H9 (cell line): ENCODE measurements around the gene PGM3. TPM values are rescaled to one million over a fixed set of nuclear protein-coding genes. Genes with fewer than 3 reads are reported as not detected.

ENCODE experiments used
- DNase-seq: peaks from one replicate; pipeline ENCODE4 v3.0.0-alpha.2; 2017
- H2AFZ ChIP-seq: one replicate; pipeline ENCODE4 v1.6.1; 2013; ENCODE audit warnings: mild to moderate bottlenecking, low read length, control low read depth, moderate library complexity
- H2AK5ac ChIP-seq: 2 replicates; pipeline ENCODE4 v1.6.1; 2013; ENCODE audit warnings: low read length, control low read depth, mixed read lengths; ENCODE audit not compliant: insufficient read length
- H2BK120ac ChIP-seq: one replicate; pipeline ENCODE4 v1.6.1; 2013; ENCODE audit warnings: low read depth, mild to moderate bottlenecking, low read length, control low read depth, inconsistent platforms; ENCODE audit not compliant: poor library complexity, severe bottlenecking
- H2BK12ac ChIP-seq: 2 replicates; pipeline ENCODE4 v1.6.1; 2013; ENCODE audit warnings: low read length, control low read depth, mixed read lengths, low read depth; ENCODE audit not compliant: insufficient read length
- H2BK15ac ChIP-seq: 2 replicates; pipeline ENCODE4 v1.6.1; 2013; ENCODE audit warnings: low read depth, low read length, control low read depth
- H2BK20ac ChIP-seq: one replicate; pipeline ENCODE4 v1.6.1; 2013; ENCODE audit warnings: low read depth, mild to moderate bottlenecking, low read length, control low read depth, inconsistent platforms; ENCODE audit not compliant: poor library complexity, severe bottlenecking
- H2BK5ac ChIP-seq: 2 replicates; pipeline ENCODE4 v1.6.1; 2013; ENCODE audit warnings: low read length, control low read depth, mixed read lengths; ENCODE audit not compliant: insufficient read length
- H3K14ac ChIP-seq: 2 replicates; pipeline ENCODE4 v1.6.1; 2013; ENCODE audit warnings: low read length, control low read depth; ENCODE audit not compliant: insufficient read depth
- H3K18ac ChIP-seq: 2 replicates; pipeline ENCODE4 v1.6.1; 2013; ENCODE audit warnings: low read depth, mild to moderate bottlenecking, mixed read lengths, low read length, control low read depth; ENCODE audit not compliant: insufficient read length
- H3K23ac ChIP-seq: 2 replicates; pipeline ENCODE4 v1.6.1; 2013; ENCODE audit warnings: low read length, control low read depth, mixed read lengths, low read depth; ENCODE audit not compliant: insufficient read length
- H3K23me2 ChIP-seq: 2 replicates; pipeline ENCODE4 v1.6.1; 2013; ENCODE audit warnings: low read depth, mild to moderate bottlenecking, mixed read lengths, low read length, control low read depth; ENCODE audit not compliant: insufficient read length, poor library complexity, severe bottlenecking
- H3K27ac ChIP-seq: 2 replicates; pipeline ENCODE4 v1.5.1; 2013; ENCODE audit warnings: low read length, control low read depth, mixed read lengths, low read depth; ENCODE audit not compliant: insufficient read length
- H3K27me3 ChIP-seq: 2 replicates; pipeline ENCODE4 v1.6.1; 2013; ENCODE audit warnings: low read length, control low read depth, inconsistent platforms; ENCODE audit not compliant: insufficient read depth
- H3K4ac ChIP-seq: 2 replicates; pipeline ENCODE4 v1.6.1; 2013; ENCODE audit warnings: low read depth, mild to moderate bottlenecking, control low read depth, inconsistent platforms, low read length, moderate library complexity
- H3K4me1 ChIP-seq: 2 replicates; pipeline ENCODE4 v1.6.1; 2013; ENCODE audit warnings: low read length, control low read depth, inconsistent platforms; ENCODE audit not compliant: insufficient read depth
- H3K4me2 ChIP-seq: 2 replicates; pipeline ENCODE4 v1.6.1; 2013; ENCODE audit warnings: low read length, control low read depth, mixed read lengths; ENCODE audit not compliant: insufficient read length, insufficient read depth
- H3K56ac ChIP-seq: 2 replicates; pipeline ENCODE4 v1.6.1; 2013; ENCODE audit warnings: low read depth, mild to moderate bottlenecking, mixed read lengths, low read length, control low read depth; ENCODE audit not compliant: insufficient read length
- H3K79me1 ChIP-seq: 2 replicates; pipeline ENCODE4 v1.6.1; 2013; ENCODE audit warnings: low read depth, mild to moderate bottlenecking, moderate library complexity, low read length, control low read depth, inconsistent platforms; ENCODE audit not compliant: insufficient read depth, poor library complexity, severe bottlenecking
- H3K79me2 ChIP-seq: 2 replicates; pipeline ENCODE4 v1.6.1; 2013; ENCODE audit warnings: low read length, control low read depth, inconsistent platforms; ENCODE audit not compliant: insufficient read depth
- H3K9ac ChIP-seq: 2 replicates; pipeline ENCODE4 v1.6.1; 2013; ENCODE audit warnings: low read length, control low read depth, mixed read lengths; ENCODE audit not compliant: insufficient read length; ENCODE audit errors: extremely low read depth
- H3K9me3 ChIP-seq: one replicate; pipeline ENCODE4 v1.6.1; 2013; ENCODE audit warnings: low read depth, low read length, inconsistent platforms; ENCODE audit not compliant: control insufficient read depth
- H3T11ph ChIP-seq: one replicate; pipeline ENCODE4 v1.6.1; 2013; ENCODE audit warnings: mild to moderate bottlenecking, low read length, control low read depth, inconsistent platforms
- H4K20me1 ChIP-seq: one replicate; pipeline ENCODE4 v1.6.1; 2013; ENCODE audit not compliant: control insufficient read depth, insufficient read length, insufficient read depth
- H4K5ac ChIP-seq: 2 replicates; pipeline ENCODE4 v1.6.1; 2013; ENCODE audit warnings: low read depth, mild to moderate bottlenecking, mixed read lengths, low read length, control low read depth; ENCODE audit not compliant: insufficient read length
- H4K8ac ChIP-seq: replicated peaks from 2 replicates; pipeline ENCODE4 v1.6.1; 2013; ENCODE audit warnings: low read length, control low read depth, mixed read lengths, low read depth; ENCODE audit not compliant: insufficient read length
- H4K91ac ChIP-seq: 2 replicates; pipeline ENCODE4 v1.6.1; 2013; ENCODE audit warnings: low read depth, mild to moderate bottlenecking, moderate library complexity, mixed read lengths, low read length, control low read depth; ENCODE audit not compliant: insufficient read length
- H3K27ac Mint-ChIP-seq, 3 experiments: 2 replicates in 2 of 3; 3 replicates in 1 of 3; pipeline ENCODE4 v1.8.0; 2020 to 2021; ENCODE audit warnings: mixed read lengths in 3 of 3, mild to moderate bottlenecking in 1 of 3, moderate library complexity in 1 of 3
- H3K27me3 Mint-ChIP-seq: 2 replicates; pipeline ENCODE4 v1.8.0; 2021; ENCODE audit warnings: low read depth, mild to moderate bottlenecking, moderate library complexity, mixed read lengths
- H3K36me3 Mint-ChIP-seq, 3 experiments: 2 replicates in 2 of 3; 3 replicates in 1 of 3; pipeline ENCODE4 v1.8.0; 2020 to 2021; ENCODE audit warnings: low read depth in 3 of 3, mixed read lengths in 3 of 3; ENCODE audit not compliant: insufficient read depth in 1 of 3
- H3K4me1 Mint-ChIP-seq, 2 experiments: 2 replicates each; pipeline ENCODE4 v1.8.0; 2020; ENCODE audit warnings: mixed read lengths in 2 of 2
- H3K4me3 Mint-ChIP-seq, 2 experiments: 2 replicates in 1 of 2; 3 replicates in 1 of 2; pipeline ENCODE4 v1.8.0; 2020 to 2021; ENCODE audit warnings: mild to moderate bottlenecking in 2 of 2, mixed read lengths in 2 of 2, moderate library complexity in 1 of 2
- H3K9me3 Mint-ChIP-seq, 2 experiments: 2 replicates in 1 of 2; 3 replicates in 1 of 2; pipeline ENCODE4 v1.8.0; 2020; ENCODE audit warnings: mild to moderate bottlenecking in 2 of 2, mixed read lengths in 2 of 2, moderate library complexity in 1 of 2
- total RNA-seq: library from RNA; stranded (reverse); gene quantifications from 2 replicates; pipeline ENCODE4 v1.2.1, GENCODE V29; 2021
- TF ChIP-seq, protein P1 (sequence below): fragments of 200-600 bp; sonication (generic); conservative IDR thresholded peaks from 3 replicates; pipeline ENCODE4 v1.8.0; 2021; ENCODE audit warnings: antibody characterized with exemption, mild to moderate bottlenecking

PGM3 gene
- total RNA-seq, 1 experiment from 2014 or later: 69.3 TPM

DNA sequence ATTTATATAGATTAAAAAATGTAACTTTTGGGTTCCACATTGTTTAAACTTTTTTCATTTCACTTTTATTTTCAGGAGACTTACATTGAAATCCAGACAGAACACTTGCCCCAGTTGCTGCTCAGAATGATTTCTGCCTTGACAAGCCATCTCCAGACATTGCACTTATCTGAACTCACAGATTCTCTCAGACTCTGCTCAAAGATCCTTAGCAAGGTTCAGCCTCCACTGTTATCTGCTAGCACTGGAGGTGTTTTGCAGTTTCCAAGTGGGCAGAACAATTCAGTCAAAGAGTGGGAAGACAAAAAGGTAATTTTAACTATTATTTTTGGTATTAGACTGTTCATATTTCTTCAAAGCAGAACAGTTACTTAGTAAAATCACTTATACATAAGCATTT is 67.6 kb downstream of the PGM3 start:
- TF ChIP-seq, protein P1, sequence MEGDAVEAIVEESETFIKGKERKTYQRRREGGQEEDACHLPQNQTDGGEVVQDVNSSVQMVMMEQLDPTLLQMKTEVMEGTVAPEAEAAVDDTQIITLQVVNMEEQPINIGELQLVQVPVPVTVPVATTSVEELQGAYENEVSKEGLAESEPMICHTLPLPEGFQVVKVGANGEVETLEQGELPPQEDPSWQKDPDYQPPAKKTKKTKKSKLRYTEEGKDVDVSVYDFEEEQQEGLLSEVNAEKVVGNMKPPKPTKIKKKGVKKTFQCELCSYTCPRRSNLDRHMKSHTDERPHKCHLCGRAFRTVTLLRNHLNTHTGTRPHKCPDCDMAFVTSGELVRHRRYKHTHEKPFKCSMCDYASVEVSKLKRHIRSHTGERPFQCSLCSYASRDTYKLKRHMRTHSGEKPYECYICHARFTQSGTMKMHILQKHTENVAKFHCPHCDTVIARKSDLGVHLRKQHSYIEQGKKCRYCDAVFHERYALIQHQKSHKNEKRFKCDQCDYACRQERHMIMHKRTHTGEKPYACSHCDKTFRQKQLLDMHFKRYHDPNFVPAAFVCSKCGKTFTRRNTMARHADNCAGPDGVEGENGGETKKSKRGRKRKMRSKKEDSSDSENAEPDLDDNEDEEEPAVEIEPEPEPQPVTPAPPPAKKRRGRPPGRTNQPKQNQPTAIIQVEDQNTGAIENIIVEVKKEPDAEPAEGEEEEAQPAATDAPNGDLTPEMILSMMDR: no peak
- H3K27me3 Mint-ChIP-seq: no peaks in the 10 kb centered on the region
- Histone ChIP-seq H3T11ph (no peak overlapping the region), H2BK120ac (no peak overlapping the region), H4K8ac (no peak overlapping the region), H2AK5ac (no peak overlapping the region), H4K20me1 (no peaks in the 10 kb centered on the region), H4K5ac (no peak overlapping the region), H2BK5ac (no peak overlapping the region), H2AFZ (no peak overlapping the region), H3K9me3 (no peaks in the 10 kb centered on the region), H3K18ac (no peak overlapping the region), H3K23ac (no peak overlapping the region), H2BK12ac (no peak overlapping the region), H3K23me2 (no peaks in the 10 kb centered on the region), H3K27me3 (no peaks in the 10 kb centered on the region), H3K79me2 (no peaks in the 10 kb centered on the region), H2BK20ac (no peak overlapping the region), H3K9ac (no peak overlapping the region), H3K4me2 (no peak overlapping the region), H3K27ac (no peak overlapping the region), H4K91ac (no peak overlapping the region), H3K14ac (no peak overlapping the region), H3K4me1 (peaks cover 7% of the 10 kb centered on the region), H3K79me1 (no peaks in the 10 kb centered on the region), H3K56ac (no peak overlapping the region), H3K4ac (no peak overlapping the region), H2BK15ac (no peak overlapping the region)
- peaks cover 10 to 19% of the 10 kb centered on the region in 2 experiments for H3K4me1 Mint-ChIP-seq
- H3K4me3 Mint-ChIP-seq: no peak overlapping the region
- peak overlapping the region in 2 of 3 experiments; percentile 55 to 63; a peak in 2 of 7 replicates for H3K27ac Mint-ChIP-seq
- H3K9me3 Mint-ChIP-seq: no peaks in the 10 kb centered on the region
- H3K36me3 Mint-ChIP-seq: peaks cover 3 to 47% (median 43%) of the 10 kb centered on the region in 3 experiments; a peak in 6 of 7 replicates
- no peak for DNase-seq
